Brain pericyte (primary cell): ENCODE results near the gene MKNK1.

Experiments
- DNase-seq: peaks from one replicate; pipeline ENCODE4 v3.0.0-alpha.2; 2012; ENCODE audit warnings: low read depth, low spot score

The MKNK1 gene

GRCh38 chr1:46543761-46544560 lies 60.1 kb downstream of the MKNK1 start:
- DNase-seq: no peak

GRCh38 chr1:46543382-46543760 lies 60.7 kb downstream of the MKNK1 start:
- no peak for DNase-seq

GRCh38 chr1:46539972-46540371 lies 64.1 kb downstream of the MKNK1 start:
- DNase-seq: no peak

- no peak for DNase-seq
These were observed 65.9 kb downstream of the MKNK1 start for GRCh38 chr1:46538147-46538546.

- DNase-seq: no peak
These were observed 66.4 kb downstream of the MKNK1 start for GRCh38 chr1:46537651-46538050.

- DNase-seq: no peak
These were observed 67.5 kb downstream of the MKNK1 start for GRCh38 chr1:46536527-46536926.

- DNase-seq: no peak
These were observed 69.0 kb downstream of the MKNK1 start for GRCh38 chr1:46535063-46535462.

GRCh38 chr1:46533179-46533864 lies 70.7 kb downstream of the MKNK1 start:
- DNase-seq: no peak

- DNase-seq: no peak
These were observed 71.4 kb downstream of the MKNK1 start for GRCh38 chr1:46532498-46533178.

- no peak for DNase-seq
These were observed 72.0 kb downstream of the MKNK1 start for GRCh38 chr1:46532095-46532494.

GRCh38 chr1:46530791-46531409 lies 73.2 kb downstream of the MKNK1 start:
- no peak for DNase-seq

- no peak for DNase-seq
These were observed 73.8 kb downstream of the MKNK1 start for GRCh38 chr1:46530311-46530710.

GRCh38 chr1:46529031-46529630 lies 74.9 kb downstream of the MKNK1 start:
- DNase-seq: no peak

GRCh38 chr1:46528297-46528955 lies 75.6 kb downstream of the MKNK1 start:
- DNase-seq: no peak

GRCh38 chr1:46527474-46528296 lies 76.4 kb downstream of the MKNK1 start:
- no peak for DNase-seq

GRCh38 chr1:46526691-46527291 lies 77.3 kb downstream of the MKNK1 start:
- DNase-seq: no peak

- DNase-seq: no peak
These were observed 77.9 kb downstream of the MKNK1 start for GRCh38 chr1:46526013-46526690.

- DNase-seq: no peak
These were observed 78.7 kb downstream of the MKNK1 start for GRCh38 chr1:46525253-46525983.

- DNase-seq: no peak
These were observed 79.2 kb downstream of the MKNK1 start for GRCh38 chr1:46524843-46525242.
